NOMO-1 treated with DMSO at 0.1 percent for 48 hours (cell line): Measurements from ENCODE around the gene FAR2.
A peak's percentile ranks its signal among the peaks of the same experiment; 100 is the strongest.
"Not testable (repeated sequence)": the region's sequence is repeated elsewhere in the genome, so short reads cannot be mapped to it uniquely, and the experiment has no call there.

Experiments used
- DNase-seq: peaks from one replicate; lab custom pipeline; 2025; ENCODE audit not compliant: unreplicated experiment; lab: John Stamatoyannopoulos, UW

FAR2 gene

DNA sequence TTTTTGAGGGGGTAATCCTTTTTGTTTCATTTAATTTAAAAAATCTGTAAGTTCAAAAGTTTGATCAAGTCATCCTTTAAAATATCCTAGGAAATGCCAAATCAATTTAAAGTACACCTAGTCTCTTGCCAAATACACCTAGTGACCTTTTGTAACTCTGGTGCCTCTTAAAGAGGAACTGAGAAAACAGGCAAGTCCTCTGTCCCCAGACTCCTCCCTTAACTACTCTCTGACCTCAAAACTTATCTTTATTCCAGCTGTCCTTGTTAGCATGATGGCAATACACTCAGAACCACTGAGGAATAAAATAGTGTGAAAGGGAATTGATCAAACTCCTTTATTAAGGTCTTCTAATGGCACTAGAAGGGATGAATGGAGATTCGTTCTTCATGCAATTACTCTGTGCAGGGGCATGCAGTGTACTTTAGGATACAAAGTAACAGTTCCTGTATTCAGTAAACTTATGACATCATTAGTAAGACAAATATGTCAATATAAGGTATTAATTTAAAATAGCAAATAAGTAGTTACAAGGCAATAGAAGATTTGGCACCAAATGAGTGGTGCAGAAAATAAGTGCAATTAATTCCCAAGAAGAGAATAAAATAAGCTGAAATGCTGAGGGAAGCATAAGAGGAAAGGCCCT lies 3.3 kb downstream of the FAR2 start:
- DNase-seq, result peak; percentile 90

GRCh38 chr12:29152981-29153630 lies 4.0 kb downstream of the FAR2 start:
- peak; percentile 41 for DNase-seq

DNA sequence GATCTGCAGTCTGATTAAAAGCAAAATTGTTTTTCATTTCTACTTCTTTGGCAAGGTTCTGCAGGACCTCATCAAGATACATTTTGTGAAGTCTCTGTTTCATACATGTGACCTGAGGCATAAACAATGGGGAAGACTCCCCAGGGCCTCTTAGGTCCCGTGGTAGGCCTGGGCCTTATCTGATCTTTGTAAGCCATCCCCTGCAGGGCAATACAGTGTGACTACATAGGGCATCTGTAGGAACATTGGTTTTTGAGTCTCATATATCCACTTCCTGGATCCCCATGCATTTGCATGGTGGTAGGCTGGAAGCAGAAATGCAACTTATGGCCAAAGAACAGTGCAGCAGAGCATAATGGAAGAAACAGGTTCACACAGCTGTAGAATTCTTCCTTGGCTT lies 6.0 kb downstream of the FAR2 start:
- DNase-seq, result no peak

- DNase-seq, result no peak
These were observed 8.4 kb downstream of the FAR2 start for GRCh38 chr12:29157486-29157946.

- DNase-seq, result peak; percentile 80
These were observed 9.2 kb downstream of the FAR2 start for GRCh38 chr12:29158115-29158763.

GRCh38 chr12:29159661-29160060 lies 10.6 kb downstream of the FAR2 start:
- peak; percentile 51 for DNase-seq

GRCh38 chr12:29160230-29160629 lies 11.2 kb downstream of the FAR2 start:
- DNase-seq, result peak; percentile 63

GRCh38 chr12:29163146-29163545 lies 14.1 kb downstream of the FAR2 start:
- DNase-seq, result no peak

DNA sequence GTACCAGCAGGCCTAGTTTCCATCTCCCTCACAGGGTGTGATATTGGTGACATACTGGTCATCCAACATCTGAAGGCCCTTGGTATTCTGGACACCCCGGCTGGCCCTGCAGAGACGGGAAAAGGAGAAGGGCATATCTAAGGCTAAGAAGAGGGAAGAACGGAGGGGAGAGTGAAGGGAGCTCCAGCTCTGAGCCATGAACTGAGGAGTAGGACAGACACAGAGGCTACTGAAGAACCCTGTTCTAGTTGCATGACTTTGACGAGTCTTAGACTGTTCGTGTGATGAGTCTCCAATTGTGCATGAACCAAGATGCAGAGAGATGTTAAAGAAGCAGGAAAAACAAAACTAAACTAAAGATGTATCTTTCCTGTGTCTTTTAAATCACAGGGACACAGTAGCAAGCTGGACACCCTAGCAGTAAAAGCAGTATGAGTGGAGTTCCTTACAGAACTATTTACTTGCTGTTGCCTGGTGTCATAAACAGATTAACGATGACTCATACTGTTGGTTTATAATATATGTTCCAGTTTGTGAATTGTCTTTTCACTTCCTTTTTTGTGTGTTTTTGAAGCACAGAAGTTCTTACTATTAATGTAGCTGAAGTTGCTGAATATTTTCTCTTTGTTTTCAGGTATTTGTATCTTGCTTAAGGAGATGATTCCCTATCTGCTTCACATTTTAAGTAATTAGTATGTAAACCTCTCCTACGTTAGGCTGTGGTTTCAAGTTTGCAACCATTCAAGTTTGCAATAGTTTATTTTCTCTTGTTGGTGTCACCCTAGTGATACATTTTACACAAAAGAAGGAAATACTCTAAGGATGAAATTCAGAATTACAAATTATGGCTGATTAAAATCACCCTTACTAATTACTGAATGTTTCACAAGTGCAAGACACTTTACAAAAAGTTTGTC lies 15.7 kb downstream of the FAR2 start:
- DNase-seq, result peak; percentile 96

GRCh38 chr12:29167445-29167844 lies 18.4 kb downstream of the FAR2 start:
- DNase-seq, result no peak

DNA sequence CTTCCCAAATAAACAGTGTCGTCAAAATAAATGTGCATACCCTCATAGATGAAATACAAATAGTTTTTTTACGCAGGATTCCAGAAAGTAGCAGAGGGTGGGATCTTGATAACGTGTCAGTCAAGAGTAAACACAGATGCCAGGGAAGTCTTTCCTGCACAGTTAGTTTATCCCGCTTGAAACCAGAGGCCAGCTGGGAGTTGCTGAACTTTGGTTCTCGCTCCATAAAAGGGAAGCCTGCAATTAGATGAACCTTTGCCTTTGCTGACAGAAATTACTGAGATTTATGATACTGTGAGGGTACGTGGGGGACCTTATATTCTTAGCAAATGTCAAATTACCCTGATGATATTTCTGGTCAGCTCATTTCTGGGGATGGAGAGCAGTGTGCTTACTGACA lies 18.9 kb downstream of the FAR2 start:
- DNase-seq, result no peak

GRCh38 chr12:29169978-29170377 lies 20.9 kb downstream of the FAR2 start:
- peak; percentile 76 for DNase-seq

DNA sequence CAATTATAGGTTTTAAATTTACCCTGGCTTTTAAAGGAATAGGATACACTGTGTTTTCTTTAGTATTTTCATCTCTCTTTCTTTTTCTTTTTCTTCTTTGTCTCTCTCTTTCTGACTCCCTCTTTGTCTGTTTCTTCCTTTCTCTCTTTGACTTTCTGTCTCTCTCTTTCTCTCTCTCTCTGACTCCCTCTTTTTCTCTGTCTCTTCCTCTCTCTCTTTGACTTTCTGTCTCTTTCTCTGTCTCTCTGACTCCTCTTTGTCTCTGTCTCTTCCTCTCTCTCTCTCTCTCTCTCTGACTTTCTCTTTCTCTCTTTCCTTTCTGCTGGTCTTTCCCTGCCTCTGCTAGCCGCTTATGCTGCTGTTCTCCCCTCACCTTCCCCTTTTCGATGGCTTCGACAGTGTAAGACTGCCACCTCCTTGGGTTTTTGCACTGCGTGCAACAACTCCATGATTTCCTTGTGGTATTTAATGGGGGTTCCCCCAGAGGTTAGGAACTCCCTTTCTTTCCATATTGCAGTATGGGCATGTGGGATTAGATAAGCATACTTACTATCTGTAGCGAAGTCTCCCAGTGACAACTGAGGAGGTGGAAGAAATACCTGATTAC lies 21.5 kb downstream of the FAR2 start:
- peak; percentile 50 for DNase-seq

- no peak for DNase-seq
These were observed 22.6 kb downstream of the FAR2 start for GRCh38 chr12:29171421-29172258.

DNA sequence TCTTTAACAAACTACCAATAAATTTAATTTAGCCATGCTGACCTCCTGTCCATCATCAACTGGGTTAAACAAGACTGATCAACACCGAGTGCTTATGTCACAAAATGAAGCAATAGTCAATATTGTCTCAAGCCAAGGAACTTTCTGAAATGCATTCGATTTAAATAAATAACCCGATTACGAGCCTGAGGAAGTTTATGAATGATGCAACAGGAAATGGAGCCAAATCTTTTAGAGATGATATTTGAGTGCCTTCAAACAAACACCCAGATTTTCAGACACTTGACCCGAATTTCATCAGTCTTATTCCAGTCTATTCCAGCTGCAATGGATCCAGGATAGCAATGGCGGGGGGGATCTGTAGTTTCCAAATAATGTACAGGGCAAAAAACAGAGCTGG lies 27.9 kb downstream of the FAR2 start:
- peak; percentile 30 for DNase-seq

- not testable (repeated sequence) for DNase-seq
These were observed 33.2 kb downstream of the FAR2 start for GRCh38 chr12:29182247-29182646.

DNA sequence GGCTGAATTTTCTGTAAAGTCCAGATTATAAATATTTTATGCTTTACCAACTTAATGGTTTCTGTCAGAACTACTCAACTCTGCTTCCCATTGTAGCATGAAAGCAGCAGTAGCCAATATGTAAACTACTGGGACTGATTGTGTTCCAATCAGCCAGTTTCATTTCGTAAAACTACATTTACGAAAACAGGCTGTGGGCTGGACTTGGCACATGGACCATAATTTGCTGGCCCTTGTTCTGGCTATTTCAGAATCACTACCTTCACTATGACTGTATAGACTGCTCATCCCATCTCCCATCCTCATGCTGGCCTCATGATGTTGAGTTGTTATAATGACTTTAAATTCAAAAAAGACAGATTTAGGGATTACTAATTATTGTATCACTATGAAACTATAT lies 38.7 kb downstream of the FAR2 start:
- no peak for DNase-seq

DNA sequence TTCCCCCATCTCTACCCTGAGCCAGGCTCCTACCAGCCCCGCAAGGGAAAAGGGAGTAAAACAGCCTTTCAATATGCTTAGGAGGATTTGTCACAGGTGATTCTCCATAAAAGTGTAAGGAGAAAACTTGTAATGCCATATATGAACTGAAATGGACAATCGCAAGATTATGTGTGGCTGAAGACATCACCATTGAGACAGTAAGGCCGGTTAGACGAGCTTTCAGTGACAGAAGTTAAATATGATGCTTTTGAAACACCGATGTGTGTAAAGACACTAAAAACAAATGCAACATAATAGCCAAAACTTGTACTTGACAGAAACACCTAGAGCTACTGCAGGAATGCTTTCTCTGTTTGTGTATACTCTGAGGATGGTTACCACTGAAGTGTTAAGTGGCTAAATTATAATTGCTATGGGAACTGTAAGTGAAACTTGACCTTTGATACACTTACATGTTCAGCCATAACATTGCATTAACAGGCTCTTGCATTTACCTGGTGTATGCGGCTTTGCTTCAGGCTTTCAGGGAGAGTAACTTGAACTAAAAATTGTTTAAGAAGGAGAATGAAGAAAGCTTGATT lies 42.3 kb downstream of the FAR2 start:
- DNase-seq, result no peak

- DNase-seq, result no peak
These were observed 49.8 kb downstream of the FAR2 start for GRCh38 chr12:29198901-29199300.

DNA sequence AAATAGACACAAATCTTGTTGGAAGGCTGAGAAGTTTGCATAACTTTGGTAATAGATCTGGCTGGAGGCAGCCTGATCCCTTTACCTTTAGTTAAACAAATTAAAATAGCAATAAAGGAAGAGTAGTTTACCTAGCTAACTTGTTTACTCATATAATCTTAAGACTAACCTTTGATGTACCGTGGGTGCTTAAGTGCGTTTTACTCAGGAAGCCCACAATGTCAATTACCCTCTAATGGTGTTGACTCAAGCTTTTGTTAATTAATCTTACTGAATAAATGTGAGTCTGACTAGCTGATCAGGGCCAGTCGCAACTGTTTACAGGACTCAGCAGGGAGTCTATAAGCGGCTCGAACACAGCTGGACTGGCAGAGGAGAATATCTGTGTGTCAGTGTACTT lies 51.5 kb downstream of the FAR2 start:
- DNase-seq, result no peak
